DOHH2 (cell line): Measurements from ENCODE around the gene CARHSP1.

Experiments
- CTCF ChIP-seq: fragments of 200-600 bp; sonication (generic); IDR thresholded peaks from one replicate; pipeline ENCODE4 v1.5.1; 2014; ENCODE audit warnings: antibody characterized with exemption, mild to moderate bottlenecking, low read depth, low read length; ENCODE audit not compliant: poor library complexity, severe bottlenecking
- EZH2phosphoT487 ChIP-seq: fragments of 200-600 bp; sonication (generic); IDR thresholded peaks from 2 replicates; pipeline ENCODE4 v1.6.1; 2017; ENCODE audit warnings: borderline replicate concordance, mild to moderate bottlenecking, antibody characterized with exemption, low read length, moderate library complexity, mixed read lengths

GRCh38 chr16:8863594-8864424 lies 5.0 kb downstream of the CARHSP1 start:
- TF ChIP-seq CTCF (no peak), EZH2phosphoT487 (no peak)
